GM18873 (cell line): ENCODE results near the gene SRGAP2C.
"Not testable (repeated sequence)": the region's sequence is repeated elsewhere in the genome, so short reads cannot be mapped to it uniquely, and the experiment has no call there.

ENCODE experiments used
- ATAC-seq: cut with Tn5 transposase; IDR thresholded peaks from one replicate; pipeline ENCODE4 v1.9.1; 2021; ENCODE audit warnings: mild to moderate bottlenecking, moderate library complexity, moderate number of reproducible peaks; ENCODE audit not compliant: unreplicated experiment, low FRiP score

Gene SRGAP2C

GRCh38 chr1:121271143-121271715, 86.5 kb downstream of the SRGAP2C start:
- ATAC-seq = not testable (repeated sequence)

- ATAC-seq = not testable (repeated sequence)
Measured at GRCh38 chr1:121275435-121275834, 90.7 kb downstream of the SRGAP2C start.

- not testable (repeated sequence) for ATAC-seq
Measured at GRCh38 chr1:121278202-121278601, 93.4 kb downstream of the SRGAP2C start.

GRCh38 chr1:121278777-121279547, 94.2 kb downstream of the SRGAP2C start:
- ATAC-seq = not testable (repeated sequence)

DNA sequence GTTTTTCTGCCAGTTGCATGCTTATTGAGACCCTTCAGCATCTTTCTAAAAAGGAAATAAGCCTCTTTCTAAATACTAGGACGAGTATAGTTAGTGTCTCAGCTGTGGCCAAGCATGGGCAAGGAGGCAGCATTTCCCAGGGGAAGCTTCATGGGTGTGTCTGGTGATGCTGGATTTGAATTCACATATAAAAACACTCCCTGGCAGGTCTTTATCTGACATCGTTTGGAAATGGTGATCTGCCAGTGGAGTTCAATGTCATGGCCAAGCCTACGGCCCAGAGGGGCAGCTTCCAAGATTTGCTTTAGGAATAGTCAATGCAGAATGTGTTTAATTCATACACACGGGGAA, 94.7 kb downstream of the SRGAP2C start:
- not testable (repeated sequence) for ATAC-seq

- not testable (repeated sequence) for ATAC-seq
Measured at GRCh38 chr1:121280699-121281317, 96.0 kb downstream of the SRGAP2C start.

- ATAC-seq = not testable (repeated sequence)
Measured at GRCh38 chr1:121281480-121281879, 96.7 kb downstream of the SRGAP2C start.

GRCh38 chr1:121283587-121284180, 98.9 kb downstream of the SRGAP2C start:
- ATAC-seq = not testable (repeated sequence)

DNA sequence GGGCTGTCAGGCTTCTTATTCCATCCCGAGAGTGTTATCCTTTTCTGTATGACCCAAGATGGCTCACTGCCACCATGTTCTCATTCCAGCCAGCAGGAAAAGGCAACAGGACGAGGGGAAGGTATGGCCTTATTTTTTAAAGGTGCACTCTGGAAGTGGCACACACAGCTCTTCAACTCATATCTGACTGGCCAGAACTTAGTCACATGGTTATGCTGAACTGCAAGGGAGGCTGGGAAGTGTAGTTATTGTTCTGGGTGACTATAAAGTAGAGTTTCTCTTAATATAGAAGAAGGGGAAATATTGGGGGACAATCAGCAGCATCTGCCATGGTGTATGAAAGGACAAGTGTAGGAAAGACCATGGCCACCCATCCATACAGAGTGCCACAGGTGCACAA, 107.8 kb downstream of the SRGAP2C start:
- ATAC-seq = not testable (repeated sequence)

DNA sequence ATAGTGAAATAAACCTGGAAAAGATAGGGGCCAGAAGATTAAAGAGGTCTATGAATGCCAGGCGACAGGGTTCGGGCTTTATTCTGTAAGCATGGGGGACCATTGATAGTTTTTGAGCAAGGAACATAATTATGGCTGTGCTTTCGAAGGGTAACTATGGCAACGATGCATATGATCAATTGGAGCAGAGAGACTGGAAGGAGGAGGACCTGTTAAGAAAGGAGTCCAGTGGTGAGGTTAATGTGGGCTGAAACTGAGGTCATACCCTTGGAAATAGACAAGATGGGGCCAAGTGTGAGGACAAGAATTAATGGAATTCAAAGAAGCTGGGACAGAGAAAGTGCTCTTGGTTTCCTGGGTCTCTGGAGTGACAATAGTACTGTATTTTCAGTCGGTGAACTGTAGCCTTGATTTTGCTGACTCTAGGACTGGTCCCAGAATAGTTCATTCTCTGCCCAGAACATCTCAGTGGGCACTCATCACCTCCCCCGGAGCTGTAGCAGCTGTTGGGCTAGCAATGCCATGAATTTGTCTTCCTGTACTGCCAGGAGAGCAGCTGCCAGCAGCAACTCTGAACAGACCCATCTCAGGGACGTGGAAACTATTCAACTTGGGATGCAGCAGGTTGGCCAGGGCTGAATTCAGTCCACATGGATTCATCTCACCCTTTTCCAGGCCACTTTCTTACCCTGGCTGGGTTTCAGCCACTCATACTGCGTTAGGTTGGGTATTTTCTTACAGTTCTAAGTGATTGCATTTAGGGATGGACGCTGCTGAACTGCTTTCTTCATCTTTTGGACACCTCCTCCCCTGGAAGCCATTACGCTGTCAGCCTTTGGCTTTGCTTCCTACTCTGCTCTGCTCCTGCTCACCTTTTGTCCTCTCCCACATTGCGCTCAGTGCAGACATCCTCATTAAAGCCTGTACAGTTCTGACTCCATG, 108.8 kb downstream of the SRGAP2C start:
- ATAC-seq = not testable (repeated sequence)

DNA sequence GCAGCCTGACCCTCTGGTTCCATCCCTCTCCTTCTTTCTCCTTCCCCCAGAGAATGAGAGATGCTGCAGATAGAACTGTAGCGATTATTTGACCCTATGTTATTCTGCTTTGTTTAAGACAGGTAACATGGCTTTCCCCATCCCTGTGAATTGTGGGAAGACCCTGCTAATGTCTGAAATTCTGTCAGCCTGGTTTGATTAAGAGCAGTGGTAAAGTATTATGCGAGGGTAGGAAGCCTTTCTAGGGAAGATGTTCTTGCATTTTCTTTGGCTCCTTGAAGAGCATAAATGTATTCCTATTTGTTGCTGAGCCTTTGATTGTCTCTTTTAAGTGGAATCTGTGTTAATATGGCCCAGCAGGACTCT, 109.4 kb downstream of the SRGAP2C start:
- ATAC-seq = not testable (repeated sequence)

DNA sequence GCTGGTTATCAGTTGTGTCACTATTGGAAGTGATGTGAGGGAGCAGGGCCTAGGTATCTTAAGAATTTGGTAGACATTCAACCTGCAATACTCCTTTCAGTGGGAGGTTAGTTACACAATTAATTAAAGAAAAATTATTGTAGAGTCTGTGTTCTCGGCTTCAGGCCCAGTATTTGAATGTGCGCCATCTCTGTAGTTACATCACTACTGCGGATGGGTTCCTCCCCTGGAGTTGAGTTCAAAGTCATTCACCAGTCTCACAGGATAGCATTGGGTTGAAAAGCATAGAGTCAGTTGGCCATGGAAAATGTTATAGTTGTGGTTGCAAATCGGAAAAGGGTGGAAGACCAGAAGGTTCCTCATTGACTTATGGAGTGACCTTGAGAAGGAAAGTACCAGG, 111.8 kb downstream of the SRGAP2C start:
- ATAC-seq = not testable (repeated sequence)

DNA sequence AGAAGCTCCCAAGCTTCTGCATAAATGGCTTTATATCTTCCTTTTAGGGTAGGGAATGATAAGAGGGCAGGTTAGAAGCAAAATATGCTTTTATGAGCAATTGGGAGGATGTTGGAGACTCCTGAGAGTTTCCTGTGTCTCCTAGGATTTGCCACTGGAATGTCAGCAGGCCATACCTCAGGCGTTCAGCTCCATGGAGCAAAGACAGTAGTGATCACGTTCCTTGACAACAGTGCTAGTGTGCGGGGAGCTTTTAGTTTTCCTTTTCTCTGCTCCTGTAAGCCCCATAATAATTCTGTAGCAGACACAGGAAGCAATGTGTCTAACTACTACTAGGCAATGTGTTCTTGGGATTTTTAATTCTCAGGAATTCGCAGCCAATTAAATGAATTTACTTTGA, 113.8 kb downstream of the SRGAP2C start:
- not testable (repeated sequence) for ATAC-seq

DNA sequence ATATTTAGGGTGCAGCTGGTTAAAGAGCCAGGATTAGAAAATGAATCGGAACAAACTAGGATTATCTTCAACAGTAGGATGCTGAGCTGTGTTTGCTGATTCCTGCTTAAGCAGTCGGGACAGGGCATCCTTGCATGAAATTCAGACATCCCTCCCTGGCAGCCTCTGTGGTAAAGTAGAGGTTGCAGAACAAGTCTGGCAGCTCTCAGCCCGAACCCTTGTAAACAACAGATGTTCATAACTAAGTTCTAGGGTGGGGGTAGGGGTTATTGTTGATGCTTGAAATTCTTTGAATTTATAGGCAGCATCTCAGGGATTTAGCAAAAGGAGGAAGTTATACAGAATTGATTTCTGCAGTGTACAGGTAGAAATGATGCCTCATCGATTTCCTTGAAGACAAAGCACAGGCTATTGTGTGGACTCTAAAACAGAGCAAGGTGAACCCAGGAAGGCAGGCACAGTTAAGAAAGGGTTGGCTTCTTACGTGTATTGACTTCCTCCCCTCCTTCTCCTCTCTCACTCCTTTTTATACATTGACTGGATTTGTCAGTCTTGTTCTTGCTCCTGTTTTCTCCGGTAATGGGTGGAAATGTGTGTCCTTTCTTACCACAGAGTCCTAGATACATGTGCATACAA, 114.9 kb downstream of the SRGAP2C start:
- not testable (repeated sequence) for ATAC-seq

GRCh38 chr1:121301876-121302275, 117.1 kb downstream of the SRGAP2C start:
- not testable (repeated sequence) for ATAC-seq

DNA sequence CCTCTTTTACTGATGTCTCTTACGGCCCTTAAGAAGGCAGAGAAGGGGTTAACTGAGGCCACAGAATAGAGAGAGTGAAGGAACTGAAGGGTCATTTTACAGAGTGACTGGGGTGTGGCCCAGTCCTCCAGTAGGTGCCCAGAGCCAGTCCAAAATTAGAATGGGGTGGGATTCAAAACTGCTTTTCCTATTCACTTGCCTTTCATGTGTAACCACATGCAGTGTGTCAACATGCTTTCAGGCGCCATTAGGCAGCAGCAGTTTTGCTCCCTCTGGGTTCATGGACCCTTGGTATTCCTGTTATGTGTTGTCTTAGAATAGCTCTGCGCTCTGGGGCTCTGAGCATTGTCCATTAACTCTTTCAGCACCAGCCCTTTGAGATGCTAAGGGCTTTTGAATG, 123.0 kb downstream of the SRGAP2C start:
- ATAC-seq = not testable (repeated sequence)

DNA sequence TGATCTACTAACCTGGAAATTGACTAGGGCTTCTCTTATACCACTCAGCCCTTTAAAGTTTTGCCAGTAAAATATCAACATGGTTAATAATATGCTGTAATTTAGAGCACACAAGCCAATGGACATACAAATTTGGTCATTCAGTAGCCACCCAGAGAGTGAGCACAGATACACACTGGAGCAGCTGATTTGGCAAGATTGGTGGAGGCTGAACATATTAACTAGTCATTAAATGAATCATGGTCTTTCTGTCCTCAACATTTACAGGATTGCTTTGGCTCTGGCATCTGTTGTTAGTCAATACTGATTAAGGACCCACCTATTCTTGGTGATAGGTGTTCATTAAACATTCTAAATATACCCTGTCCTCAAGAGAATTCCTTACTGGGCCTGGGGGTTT, 130.7 kb downstream of the SRGAP2C start:
- ATAC-seq = not testable (repeated sequence)

GRCh38 chr1:121316081-121316480, 131.3 kb downstream of the SRGAP2C start:
- not testable (repeated sequence) for ATAC-seq
